Thymus (tissue), 11 donors: ENCODE data around the gene ZNF492. TPM values are rescaled to one million over a fixed set of nuclear protein-coding genes. Genes with fewer than 3 reads are reported as not detected.

Experiments
- DNase-seq, 9 donors: peaks; one replicate each; pipeline ENCODE4 v3.0.0-alpha.2; 2013; ENCODE audit warnings: low spot score in 9 of 9, low read depth in 6 of 9, missing footprints in 1 of 9
- H3K27ac ChIP-seq, 2 donors: one replicate each; pipeline ENCODE4 v1.5.1; 2013; ENCODE audit warnings: control low read depth in 1 of 2, low read depth in 1 of 2, low read length in 1 of 2, mild to moderate bottlenecking in 1 of 2, moderate library complexity in 1 of 2
- H3K27me3 ChIP-seq, 2 donors: one replicate each; pipeline ENCODE4 v1.5.1; 2013; ENCODE audit warnings: low read length in 1 of 2; ENCODE audit not compliant: control insufficient read depth in 2 of 2, insufficient read depth in 1 of 2
- H3K36me3 ChIP-seq, 2 donors: one replicate each; pipeline ENCODE4 v1.5.1; 2013; ENCODE audit warnings: low read length in 1 of 2, mild to moderate bottlenecking in 1 of 2, moderate library complexity in 1 of 2; ENCODE audit not compliant: control insufficient read depth in 2 of 2, insufficient read depth in 2 of 2
- H3K4me1 ChIP-seq, 2 donors: one replicate each; pipeline ENCODE4 v1.5.1; 2013; ENCODE audit warnings: low read length in 2 of 2; ENCODE audit not compliant: control insufficient read depth in 2 of 2, insufficient read depth in 2 of 2
- H3K4me3 ChIP-seq, 2 donors: one replicate each; pipeline ENCODE4 v1.5.1; 2013; ENCODE audit warnings: low read length in 2 of 2, control low read depth in 1 of 2, mild to moderate bottlenecking in 1 of 2
- H3K9me3 ChIP-seq, 2 donors: one replicate each; pipeline ENCODE4 v1.5.1; 2013; ENCODE audit warnings: low read length in 1 of 2, mild to moderate bottlenecking in 1 of 2; ENCODE audit not compliant: control insufficient read depth in 2 of 2, insufficient read depth in 1 of 2
- WGBS: extraction: QIAGEN DNeasy Blood & Tissue Kit; methylation state at CpG from one replicate; pipeline ENCODE4 v1.1.7; 2013; 5-methylcytosine and 5-hydroxymethylcytosine counted together
- polyA plus RNA-seq: library from polyadenylated mRNA; stranded (reverse); fragments of 200-250 nt; gene quantifications from one replicate; pipeline ENCODE4 v1.2.3, GENCODE V29; 2013
- total RNA-seq: library from RNA; stranded (reverse); fragments of 120-200 nt; gene quantifications from one replicate; pipeline ENCODE4 v1.2.4, GENCODE V29; 2013
- donor health status: healthy.

ZNF492 gene
- total and polyA plus RNA-seq, 2 donors = 0.23 to 2.0 TPM

DNA sequence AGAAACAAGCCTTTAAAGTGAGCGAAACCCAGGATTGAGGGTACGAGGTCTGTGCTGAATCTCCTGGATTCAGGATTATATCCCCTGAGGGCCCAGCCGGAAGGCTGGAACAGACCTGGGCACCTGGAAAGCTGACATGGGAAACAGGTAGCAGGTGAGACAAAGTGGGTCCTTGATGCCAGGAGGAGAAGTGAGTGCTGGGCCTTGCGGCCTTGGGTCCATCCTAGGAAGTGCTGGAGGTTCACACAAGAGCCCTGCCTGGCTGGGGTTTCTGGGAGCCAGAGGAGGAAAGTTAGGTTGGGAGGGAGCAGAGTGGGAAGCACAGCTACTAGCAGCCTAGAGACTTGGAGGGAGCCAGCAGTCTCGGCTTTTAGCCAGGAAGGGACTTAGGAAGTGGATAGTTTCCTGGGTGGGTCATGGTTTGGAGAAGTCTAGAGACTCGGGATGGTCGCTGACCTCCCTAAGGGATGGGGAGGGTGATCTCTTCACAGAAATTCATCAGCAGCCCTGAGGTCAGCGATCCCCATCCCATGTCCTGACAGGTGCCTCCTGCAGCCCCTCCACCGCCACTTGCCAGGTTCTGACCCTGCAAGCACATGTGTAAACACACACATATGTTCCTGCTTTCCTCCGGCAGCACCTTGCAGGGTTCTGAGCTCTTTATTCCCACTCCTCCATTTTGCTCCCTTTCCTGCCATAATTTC is 29.4 kb upstream of the ZNF492 start:
- 76% methylated on average over 10 of the region's 10 CpGs for WGBS

DNA sequence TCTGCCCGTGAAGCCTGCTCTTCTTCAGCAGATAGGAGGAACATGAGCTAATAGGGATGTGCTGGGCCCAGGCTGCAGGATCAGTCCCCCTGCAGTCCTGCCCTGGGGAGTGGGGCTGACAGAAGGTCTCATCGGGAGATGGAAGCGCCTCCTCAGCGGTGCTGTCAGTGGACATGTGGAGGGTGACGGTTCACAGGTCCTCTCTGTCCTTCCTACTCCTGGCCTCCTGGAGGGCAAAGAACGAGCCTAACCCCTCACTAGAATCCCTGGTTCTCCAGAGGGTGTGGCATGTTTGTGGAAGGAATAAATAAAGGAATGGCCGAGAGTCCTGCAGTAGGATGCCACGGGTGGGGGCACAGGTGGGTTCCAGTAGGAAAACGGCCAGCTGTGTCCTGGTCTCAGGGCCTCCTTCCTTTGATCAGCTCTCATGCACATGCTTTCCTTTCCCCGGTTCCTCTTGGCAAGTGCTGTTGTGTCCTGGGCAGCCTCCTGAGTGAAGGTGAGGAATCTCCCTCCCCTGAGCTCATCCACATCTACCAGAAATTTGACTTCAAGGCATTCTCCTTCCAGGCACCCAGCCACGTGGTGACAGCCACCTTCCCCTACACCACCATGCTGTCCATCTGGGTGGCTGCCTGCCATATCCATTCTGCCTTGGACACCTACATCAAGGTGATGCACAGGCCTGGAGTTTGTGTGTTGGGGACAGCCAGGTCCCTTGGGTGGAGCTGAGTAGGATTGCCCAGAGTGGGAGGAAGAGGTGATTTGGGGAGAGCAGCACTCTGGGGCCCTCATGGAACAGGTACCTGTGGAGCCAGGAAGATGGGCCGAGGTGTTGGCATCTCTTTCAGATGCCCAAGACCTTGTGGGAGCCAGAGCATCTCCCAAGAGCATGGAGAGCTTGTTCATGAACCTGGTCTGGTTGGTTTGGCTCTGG is 28.6 kb upstream of the ZNF492 start:
- no peak for DNase-seq
- peaks cover 25 to 83% of the 10 kb centered on the region in 2 donors for H3K9me3 ChIP-seq
- no peak overlapping the region for H3K4me3 ChIP-seq
- H3K27me3 ChIP-seq = no peaks in the 10 kb centered on the region
- H3K36me3 ChIP-seq = no peaks in the 10 kb centered on the region
- no peaks in the 10 kb centered on the region for H3K4me1 ChIP-seq
- H3K27ac ChIP-seq = no peak overlapping the region
- WGBS = 84% methylated on average over 12 of the region's 12 CpGs

More for the DNA sequence above, 29.4 kb upstream of the ZNF492 start:
- peaks cover 19 to 85% of the 10 kb centered on the region in 2 donors for H3K9me3 ChIP-seq
- no peaks in the 10 kb centered on the region for H3K27me3 ChIP-seq
- no peaks in the 10 kb centered on the region for H3K36me3 ChIP-seq
- no peaks in the 10 kb centered on the region for H3K4me1 ChIP-seq
- no peak for DNase-seq
- no peak overlapping the region for H3K27ac ChIP-seq
- H3K4me3 ChIP-seq = no peak overlapping the region

DNA sequence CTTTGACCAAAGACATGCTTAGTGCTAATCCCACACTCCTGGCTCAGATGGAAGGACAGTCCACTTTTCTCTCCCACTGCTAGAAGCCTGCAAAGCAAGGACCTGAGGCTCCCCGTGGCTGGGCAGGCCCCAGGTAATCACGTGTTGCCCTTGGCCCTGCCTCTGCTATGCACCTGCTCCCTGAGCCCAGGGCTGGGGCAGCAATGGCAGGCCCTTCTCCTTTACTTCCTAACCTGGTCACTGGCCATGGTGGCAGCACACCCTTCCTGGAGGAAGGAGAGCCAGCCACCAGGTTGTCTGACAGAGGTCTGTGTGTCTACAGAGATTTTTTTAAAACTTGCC is 27.9 kb upstream of the ZNF492 start:
- Histone ChIP-seq H3K9me3 (peaks cover 20 to 76% of the 10 kb centered on the region in 2 donors), H3K36me3 (no peaks in the 10 kb centered on the region), H3K4me1 (no peaks in the 10 kb centered on the region), H3K4me3 (no peak overlapping the region), H3K27ac (no peak overlapping the region), H3K27me3 (no peaks in the 10 kb centered on the region)
- WGBS = 85% methylated on average over 2 of the region's 2 CpGs
- DNase-seq = no peak

DNA sequence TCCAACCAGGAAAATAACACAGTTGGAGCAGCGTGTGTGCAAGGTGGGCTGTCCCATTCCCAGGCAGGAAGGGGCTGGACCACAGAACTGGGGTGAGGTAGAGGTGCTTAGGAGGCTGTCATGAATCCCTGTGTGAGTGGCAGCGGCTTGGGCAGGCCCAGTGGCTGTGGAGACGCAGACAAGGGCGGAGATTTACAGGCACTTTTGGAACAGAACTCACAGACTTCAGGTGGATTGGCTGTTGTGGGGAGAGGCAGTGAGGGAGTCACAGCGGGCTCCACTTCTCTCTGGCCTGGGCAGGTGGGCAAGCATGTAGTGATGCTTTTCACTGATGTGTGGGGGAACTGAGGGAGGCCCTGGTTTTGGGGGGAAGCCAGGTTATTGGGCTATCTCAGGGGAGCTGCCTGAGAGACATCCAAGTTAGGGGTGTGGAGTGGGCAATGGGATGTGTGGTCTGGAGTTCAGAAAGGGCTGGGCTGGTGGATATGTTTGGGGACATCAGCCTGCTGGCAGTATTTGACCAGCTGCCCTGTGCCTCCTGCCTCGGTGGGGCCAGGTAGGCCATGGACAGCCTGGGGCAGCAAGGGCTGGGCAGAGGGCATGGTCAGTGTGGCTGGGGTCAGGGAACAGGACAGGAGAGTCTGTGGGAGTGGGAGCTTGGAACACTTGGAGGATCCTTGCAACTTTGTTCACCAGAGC is 27.0 kb upstream of the ZNF492 start:
- H3K4me3 ChIP-seq = no peak overlapping the region
- no peak overlapping the region for H3K27ac ChIP-seq
- H3K27me3 ChIP-seq = no peaks in the 10 kb centered on the region
- no peaks in the 10 kb centered on the region for H3K36me3 ChIP-seq
- WGBS = 81% methylated on average over 6 of the region's 6 CpGs
- peaks cover 18 to 69% of the 10 kb centered on the region in 2 donors for H3K9me3 ChIP-seq
- no peaks in the 10 kb centered on the region for H3K4me1 ChIP-seq
- DNase-seq = no peak

DNA sequence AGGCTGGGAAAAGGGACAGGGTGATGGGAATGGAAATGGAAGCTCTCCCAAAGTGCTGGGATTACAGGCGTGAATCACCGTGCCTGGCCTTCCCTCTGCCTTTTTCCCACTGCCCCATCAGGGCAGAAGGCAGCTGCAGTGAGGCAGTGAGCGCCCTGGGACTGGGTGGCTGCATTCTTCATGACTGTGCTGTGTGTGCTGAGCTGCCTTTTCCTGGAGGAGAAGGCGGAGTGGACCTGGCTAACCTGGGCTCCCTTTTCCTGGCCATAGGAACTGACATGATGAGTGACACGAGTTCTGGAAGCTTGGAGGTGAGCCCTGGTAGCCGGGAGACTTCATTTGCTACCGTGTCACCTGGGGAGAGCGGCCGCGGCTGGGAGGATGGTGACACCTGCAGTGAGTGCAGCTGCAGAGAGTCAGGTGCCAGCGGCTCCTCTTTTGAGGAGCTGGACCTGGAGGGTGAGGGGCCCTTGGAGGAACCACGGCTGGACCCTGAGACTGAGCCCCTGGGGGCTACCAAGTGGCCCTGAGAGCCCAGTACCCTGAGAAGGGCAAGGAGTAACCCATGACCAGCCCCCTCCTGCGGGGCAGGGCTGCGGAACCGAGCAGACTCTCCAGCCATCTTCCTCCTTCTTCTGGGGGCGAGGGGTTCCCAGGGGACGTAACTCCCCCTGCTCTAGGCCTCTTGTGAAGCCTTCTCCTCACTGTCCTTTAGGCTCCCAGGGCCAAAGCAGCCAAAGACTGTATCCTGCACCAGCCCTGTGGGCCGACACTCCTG is 26.3 kb upstream of the ZNF492 start:
- no peak for DNase-seq
- H3K27ac ChIP-seq = no peak overlapping the region
- H3K4me3 ChIP-seq = no peak overlapping the region
- H3K9me3 ChIP-seq = peaks cover 15 to 68% of the 10 kb centered on the region in 2 donors
- no peaks in the 10 kb centered on the region for H3K36me3 ChIP-seq
- H3K4me1 ChIP-seq = no peaks in the 10 kb centered on the region
- WGBS = 84% methylated on average over 18 of the region's 18 CpGs
- no peaks in the 10 kb centered on the region for H3K27me3 ChIP-seq

DNA sequence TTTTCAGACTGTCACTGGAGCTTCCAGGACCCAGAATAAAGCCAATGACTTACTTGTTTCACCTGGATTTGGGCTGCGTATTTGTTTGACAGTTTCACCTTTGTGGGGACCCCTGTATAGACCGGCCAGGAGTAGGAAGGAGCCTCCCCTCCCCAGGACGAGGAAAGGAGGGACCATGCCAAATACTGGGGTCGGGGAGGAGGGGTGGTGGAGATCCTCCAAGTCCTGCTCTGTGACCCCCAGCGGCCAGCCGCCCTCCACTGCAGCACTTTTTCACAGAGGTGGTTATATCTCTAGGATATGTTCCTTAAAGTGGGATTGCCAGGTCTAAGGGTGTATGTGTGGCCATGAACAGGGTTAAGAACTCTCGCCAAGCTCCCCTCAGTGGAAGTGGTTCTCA is 25.7 kb upstream of the ZNF492 start:
- Histone ChIP-seq H3K9me3 (peaks cover 13 to 62% of the 10 kb centered on the region in 2 donors), H3K36me3 (no peaks in the 10 kb centered on the region), H3K4me1 (no peaks in the 10 kb centered on the region), H3K27ac (no peak overlapping the region), H3K27me3 (no peaks in the 10 kb centered on the region), H3K4me3 (no peak overlapping the region)
- no peak for DNase-seq
- WGBS = 87% methylated on average over 7 of the region's 7 CpGs

DNA sequence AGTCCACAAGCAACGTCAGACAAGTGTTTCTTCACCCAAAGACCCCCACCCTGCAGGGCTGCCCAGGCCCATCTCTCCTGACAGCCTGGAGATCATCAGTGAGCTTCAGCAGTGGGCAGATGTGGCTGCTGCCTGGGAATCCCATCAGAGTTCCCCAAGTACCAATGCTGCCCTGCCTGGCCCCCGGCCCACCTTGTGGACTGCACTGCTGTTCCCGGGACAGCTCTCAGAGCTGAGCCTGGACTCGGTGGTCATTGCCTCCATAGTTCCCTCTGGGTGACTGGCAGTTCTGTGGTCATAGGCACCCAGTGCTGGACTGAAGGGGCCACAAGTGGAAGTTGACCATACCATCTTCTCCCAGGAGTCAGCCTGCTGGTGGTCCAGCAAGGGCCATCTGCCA is 24.5 kb upstream of the ZNF492 start:
- no peaks in the 10 kb centered on the region for H3K27me3 ChIP-seq
- no peaks in the 10 kb centered on the region for H3K36me3 ChIP-seq
- 89% methylated on average over 4 of the region's 4 CpGs for WGBS
- DNase-seq = no peak
- H3K27ac ChIP-seq = no peak overlapping the region
- H3K9me3 ChIP-seq = peaks cover 12 to 51% of the 10 kb centered on the region in 2 donors
- H3K4me1 ChIP-seq = no peaks in the 10 kb centered on the region
- no peak overlapping the region for H3K4me3 ChIP-seq

DNA sequence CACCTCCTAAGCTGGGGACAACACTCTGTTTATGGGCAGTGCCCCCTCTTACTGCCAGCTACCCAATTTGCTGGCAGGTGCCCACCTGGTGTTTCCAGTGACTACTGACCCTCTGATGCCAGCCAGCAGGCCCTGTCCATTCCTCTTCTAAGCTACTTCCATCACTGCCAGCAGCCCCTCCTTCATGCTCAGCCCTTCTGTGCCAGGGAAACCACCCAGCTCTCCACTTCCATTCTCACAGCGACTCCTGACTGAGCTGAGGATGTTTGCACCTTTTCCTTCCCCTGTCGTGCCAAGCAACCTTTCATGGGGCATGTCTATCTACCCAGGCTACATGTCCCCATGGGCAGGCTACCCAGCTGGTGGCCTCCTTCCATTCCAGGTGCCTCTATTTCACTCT is 24.0 kb upstream of the ZNF492 start:
- H3K27me3 ChIP-seq = no peaks in the 10 kb centered on the region
- peaks cover 11 to 46% of the 10 kb centered on the region in 2 donors for H3K9me3 ChIP-seq
- H3K4me3 ChIP-seq = no peak overlapping the region
- no peak for DNase-seq
- no peaks in the 10 kb centered on the region for H3K36me3 ChIP-seq
- no peak overlapping the region for H3K27ac ChIP-seq
- no peaks in the 10 kb centered on the region for H3K4me1 ChIP-seq
- 89% methylated on average over 2 of the region's 2 CpGs for WGBS
